ENCODE results near the gene GRID1. TPM values are rescaled to one million over a fixed set of nuclear protein-coding genes. Genes with fewer than 3 reads are reported as not detected.

Gene GRID1
- total RNA-seq, 1 donor from 2014 or later, result not detected

GRCh38 chr10:86341361-86341811 is 25.2 kb downstream of the GRID1 start:
- TF ChIP-seq CTCF (IDR thresholded peaks at IDR 0.05), result no peak
- intact Hi-C loops (cut with micrococcal nuclease), result no loop called here
- no peak for ATAC-seq (ENCODE audit: low read depth)
- H3K27me3 Mint-ChIP-seq, result peaks cover 2% of the 10 kb centered on the region
- peak; percentile 3 for DNase-seq
- H3K27ac Mint-ChIP-seq, result no peak overlapping the region
- peaks cover 3% of the 10 kb centered on the region for H3K9me3 Mint-ChIP-seq
- H3K36me3 Mint-ChIP-seq (ENCODE audit: low read depth), result no peaks in the 10 kb centered on the region
- H3K4me3 Mint-ChIP-seq, result no peak overlapping the region
- ChIA-PET CTCF (no interaction called here), POLR2A (no interaction called here)
- no peaks in the 10 kb centered on the region for H3K4me1 Mint-ChIP-seq

GRCh38 chr10:86340991-86341260 is 25.7 kb downstream of the GRID1 start:
- ATAC-seq (ENCODE audit: low read depth), result no peak
- Mint-ChIP-seq H3K4me3 (no peak overlapping the region), H3K27me3 (peaks cover 2% of the 10 kb centered on the region), H3K9me3 (peaks cover 3% of the 10 kb centered on the region), H3K4me1 (no peaks in the 10 kb centered on the region), H3K36me3 (ENCODE audit: low read depth) (no peaks in the 10 kb centered on the region), H3K27ac (no peak overlapping the region)
- DNase-seq, result peak; percentile 9
- no peak for TF ChIP-seq CTCF (IDR thresholded peaks at IDR 0.05)
- CTCF ChIA-PET, result no interaction called here
- POLR2A ChIA-PET, result no interaction called here
- intact Hi-C loops (cut with micrococcal nuclease), result no loop called here

GRCh38 chr10:86340176-86340990 is 26.2 kb downstream of the GRID1 start:
- ChIA-PET CTCF (no interaction called here), POLR2A (no interaction called here)
- Mint-ChIP-seq H3K4me3 (no peak overlapping the region), H3K27ac (no peak overlapping the region), H3K36me3 (ENCODE audit: low read depth) (no peaks in the 10 kb centered on the region), H3K27me3 (peaks cover 2% of the 10 kb centered on the region), H3K4me1 (no peaks in the 10 kb centered on the region), H3K9me3 (peaks cover 3% of the 10 kb centered on the region)
- DNase-seq (peak; percentile 12), ATAC-seq (ENCODE audit: low read depth) (no peak)
- no peak for TF ChIP-seq CTCF (IDR thresholded peaks at IDR 0.05)
- intact Hi-C loops (cut with micrococcal nuclease), result no loop called here

GRCh38 chr10:86339226-86339865 is 27.2 kb downstream of the GRID1 start:
- POLR2A ChIA-PET, result no interaction called here
- DNase-seq (peak; percentile 9), ATAC-seq (ENCODE audit: low read depth) (no peak)
- Mint-ChIP-seq H3K27ac (no peak overlapping the region), H3K36me3 (ENCODE audit: low read depth) (no peaks in the 10 kb centered on the region), H3K9me3 (peaks cover 3% of the 10 kb centered on the region), H3K4me3 (no peak overlapping the region), H3K27me3 (peaks cover 2% of the 10 kb centered on the region), H3K4me1 (no peaks in the 10 kb centered on the region)
- intact Hi-C loops (cut with micrococcal nuclease), result no loop called here
- TF ChIP-seq CTCF (IDR thresholded peaks at IDR 0.05), result no peak
- CTCF ChIA-PET, result no interaction called here

- DNase-seq (peak; percentile 12), ATAC-seq (ENCODE audit: low read depth) (no peak)
- no peaks in the 10 kb centered on the region for H3K4me1 Mint-ChIP-seq
- CTCF ChIA-PET, result no interaction called here
- no peak for TF ChIP-seq CTCF (IDR thresholded peaks at IDR 0.05)
- POLR2A ChIA-PET, result no interaction called here
- H3K4me3 Mint-ChIP-seq, result no peak overlapping the region
- no peaks in the 10 kb centered on the region for H3K36me3 Mint-ChIP-seq (ENCODE audit: low read depth)
- no peak overlapping the region for H3K27ac Mint-ChIP-seq
- peaks cover 9% of the 10 kb centered on the region for H3K27me3 Mint-ChIP-seq
- H3K9me3 Mint-ChIP-seq, result peaks cover 3% of the 10 kb centered on the region
- intact Hi-C loops (cut with micrococcal nuclease), result no loop called here
Measured at GRCh38 chr10:86337121-86337601, 29.4 kb downstream of the GRID1 start.

All from activated B cell treated with CpG ODN at 0.5 μM for 24 hours (primary cell).